H9 (cell line): ENCODE measurements around the gene TTC33. TPM values are rescaled to one million over a fixed set of nuclear protein-coding genes. Genes with fewer than 3 reads are reported as not detected.

Experiments
- DNase-seq: peaks from one replicate; pipeline ENCODE4 v3.0.0-alpha.2; 2017
- H2AFZ ChIP-seq: one replicate; pipeline ENCODE4 v1.6.1; 2013; ENCODE audit warnings: mild to moderate bottlenecking, low read length, control low read depth, moderate library complexity
- H2AK5ac ChIP-seq: 2 replicates; pipeline ENCODE4 v1.6.1; 2013; ENCODE audit warnings: low read length, control low read depth, mixed read lengths; ENCODE audit not compliant: insufficient read length
- H2BK120ac ChIP-seq: one replicate; pipeline ENCODE4 v1.6.1; 2013; ENCODE audit warnings: low read depth, mild to moderate bottlenecking, low read length, control low read depth, inconsistent platforms; ENCODE audit not compliant: poor library complexity, severe bottlenecking
- H2BK12ac ChIP-seq: 2 replicates; pipeline ENCODE4 v1.6.1; 2013; ENCODE audit warnings: low read length, control low read depth, mixed read lengths, low read depth; ENCODE audit not compliant: insufficient read length
- H2BK15ac ChIP-seq: 2 replicates; pipeline ENCODE4 v1.6.1; 2013; ENCODE audit warnings: low read depth, low read length, control low read depth
- H2BK20ac ChIP-seq: one replicate; pipeline ENCODE4 v1.6.1; 2013; ENCODE audit warnings: low read depth, mild to moderate bottlenecking, low read length, control low read depth, inconsistent platforms; ENCODE audit not compliant: poor library complexity, severe bottlenecking
- H2BK5ac ChIP-seq: 2 replicates; pipeline ENCODE4 v1.6.1; 2013; ENCODE audit warnings: low read length, control low read depth, mixed read lengths; ENCODE audit not compliant: insufficient read length
- H3K14ac ChIP-seq: 2 replicates; pipeline ENCODE4 v1.6.1; 2013; ENCODE audit warnings: low read length, control low read depth; ENCODE audit not compliant: insufficient read depth
- H3K18ac ChIP-seq: 2 replicates; pipeline ENCODE4 v1.6.1; 2013; ENCODE audit warnings: low read depth, mild to moderate bottlenecking, mixed read lengths, low read length, control low read depth; ENCODE audit not compliant: insufficient read length
- H3K23ac ChIP-seq: 2 replicates; pipeline ENCODE4 v1.6.1; 2013; ENCODE audit warnings: low read length, control low read depth, mixed read lengths, low read depth; ENCODE audit not compliant: insufficient read length
- H3K23me2 ChIP-seq: 2 replicates; pipeline ENCODE4 v1.6.1; 2013; ENCODE audit warnings: low read depth, mild to moderate bottlenecking, mixed read lengths, low read length, control low read depth; ENCODE audit not compliant: insufficient read length, poor library complexity, severe bottlenecking
- H3K27ac ChIP-seq: 2 replicates; pipeline ENCODE4 v1.5.1; 2013; ENCODE audit warnings: low read length, control low read depth, mixed read lengths, low read depth; ENCODE audit not compliant: insufficient read length
- H3K27me3 ChIP-seq: 2 replicates; pipeline ENCODE4 v1.6.1; 2013; ENCODE audit warnings: low read length, control low read depth, inconsistent platforms; ENCODE audit not compliant: insufficient read depth
- H3K4ac ChIP-seq: 2 replicates; pipeline ENCODE4 v1.6.1; 2013; ENCODE audit warnings: low read depth, mild to moderate bottlenecking, control low read depth, inconsistent platforms, low read length, moderate library complexity
- H3K4me1 ChIP-seq: 2 replicates; pipeline ENCODE4 v1.6.1; 2013; ENCODE audit warnings: low read length, control low read depth, inconsistent platforms; ENCODE audit not compliant: insufficient read depth
- H3K4me2 ChIP-seq: 2 replicates; pipeline ENCODE4 v1.6.1; 2013; ENCODE audit warnings: low read length, control low read depth, mixed read lengths; ENCODE audit not compliant: insufficient read length, insufficient read depth
- H3K56ac ChIP-seq: 2 replicates; pipeline ENCODE4 v1.6.1; 2013; ENCODE audit warnings: low read depth, mild to moderate bottlenecking, mixed read lengths, low read length, control low read depth; ENCODE audit not compliant: insufficient read length
- H3K79me1 ChIP-seq: 2 replicates; pipeline ENCODE4 v1.6.1; 2013; ENCODE audit warnings: low read depth, mild to moderate bottlenecking, moderate library complexity, low read length, control low read depth, inconsistent platforms; ENCODE audit not compliant: insufficient read depth, poor library complexity, severe bottlenecking
- H3K79me2 ChIP-seq: 2 replicates; pipeline ENCODE4 v1.6.1; 2013; ENCODE audit warnings: low read length, control low read depth, inconsistent platforms; ENCODE audit not compliant: insufficient read depth
- H3K9ac ChIP-seq: 2 replicates; pipeline ENCODE4 v1.6.1; 2013; ENCODE audit warnings: low read length, control low read depth, mixed read lengths; ENCODE audit not compliant: insufficient read length; ENCODE audit errors: extremely low read depth
- H3K9me3 ChIP-seq: one replicate; pipeline ENCODE4 v1.6.1; 2013; ENCODE audit warnings: low read depth, low read length, inconsistent platforms; ENCODE audit not compliant: control insufficient read depth
- H3T11ph ChIP-seq: one replicate; pipeline ENCODE4 v1.6.1; 2013; ENCODE audit warnings: mild to moderate bottlenecking, low read length, control low read depth, inconsistent platforms
- H4K20me1 ChIP-seq: one replicate; pipeline ENCODE4 v1.6.1; 2013; ENCODE audit not compliant: control insufficient read depth, insufficient read length, insufficient read depth
- H4K5ac ChIP-seq: 2 replicates; pipeline ENCODE4 v1.6.1; 2013; ENCODE audit warnings: low read depth, mild to moderate bottlenecking, mixed read lengths, low read length, control low read depth; ENCODE audit not compliant: insufficient read length
- H4K8ac ChIP-seq: replicated peaks from 2 replicates; pipeline ENCODE4 v1.6.1; 2013; ENCODE audit warnings: low read length, control low read depth, mixed read lengths, low read depth; ENCODE audit not compliant: insufficient read length
- H4K91ac ChIP-seq: 2 replicates; pipeline ENCODE4 v1.6.1; 2013; ENCODE audit warnings: low read depth, mild to moderate bottlenecking, moderate library complexity, mixed read lengths, low read length, control low read depth; ENCODE audit not compliant: insufficient read length
- H3K27ac Mint-ChIP-seq, 3 experiments: 2 replicates in 2 of 3; 3 replicates in 1 of 3; pipeline ENCODE4 v1.8.0; 2020 to 2021; ENCODE audit warnings: mixed read lengths in 3 of 3, mild to moderate bottlenecking in 1 of 3, moderate library complexity in 1 of 3
- H3K27me3 Mint-ChIP-seq: 2 replicates; pipeline ENCODE4 v1.8.0; 2021; ENCODE audit warnings: low read depth, mild to moderate bottlenecking, moderate library complexity, mixed read lengths
- H3K36me3 Mint-ChIP-seq, 3 experiments: 2 replicates in 2 of 3; 3 replicates in 1 of 3; pipeline ENCODE4 v1.8.0; 2020 to 2021; ENCODE audit warnings: low read depth in 3 of 3, mixed read lengths in 3 of 3; ENCODE audit not compliant: insufficient read depth in 1 of 3
- H3K4me1 Mint-ChIP-seq, 2 experiments: 2 replicates each; pipeline ENCODE4 v1.8.0; 2020; ENCODE audit warnings: mixed read lengths in 2 of 2
- H3K4me3 Mint-ChIP-seq, 2 experiments: 2 replicates in 1 of 2; 3 replicates in 1 of 2; pipeline ENCODE4 v1.8.0; 2020 to 2021; ENCODE audit warnings: mild to moderate bottlenecking in 2 of 2, mixed read lengths in 2 of 2, moderate library complexity in 1 of 2
- H3K9me3 Mint-ChIP-seq, 2 experiments: 2 replicates in 1 of 2; 3 replicates in 1 of 2; pipeline ENCODE4 v1.8.0; 2020; ENCODE audit warnings: mild to moderate bottlenecking in 2 of 2, mixed read lengths in 2 of 2, moderate library complexity in 1 of 2
- WGBS: extraction: QIAGEN DNeasy Blood & Tissue Kit; methylation state at CpG from one replicate; pipeline ENCODE4 v1.1.7; 2013; ENCODE audit warnings: missing lambda C conversion rate, low lambda C conversion rate, mixed read lengths; ENCODE audit not compliant: insufficient read length; ENCODE audit errors: extremely low coverage; 5-methylcytosine and 5-hydroxymethylcytosine counted together
- total RNA-seq: library from RNA; stranded (reverse); gene quantifications from 2 replicates; pipeline ENCODE4 v1.2.1, GENCODE V29; 2021
- TF ChIP-seq, protein P1 (sequence below): fragments of 200-600 bp; sonication (generic); conservative IDR thresholded peaks from 3 replicates; pipeline ENCODE4 v1.8.0; 2021; ENCODE audit warnings: antibody characterized with exemption, mild to moderate bottlenecking

Gene TTC33
- total RNA-seq, 1 experiment from 2014 or later: 7.3 TPM

GRCh38 chr5:40572391-40572790 lies 183.4 kb downstream of the TTC33 start:
- TF ChIP-seq, protein P1, sequence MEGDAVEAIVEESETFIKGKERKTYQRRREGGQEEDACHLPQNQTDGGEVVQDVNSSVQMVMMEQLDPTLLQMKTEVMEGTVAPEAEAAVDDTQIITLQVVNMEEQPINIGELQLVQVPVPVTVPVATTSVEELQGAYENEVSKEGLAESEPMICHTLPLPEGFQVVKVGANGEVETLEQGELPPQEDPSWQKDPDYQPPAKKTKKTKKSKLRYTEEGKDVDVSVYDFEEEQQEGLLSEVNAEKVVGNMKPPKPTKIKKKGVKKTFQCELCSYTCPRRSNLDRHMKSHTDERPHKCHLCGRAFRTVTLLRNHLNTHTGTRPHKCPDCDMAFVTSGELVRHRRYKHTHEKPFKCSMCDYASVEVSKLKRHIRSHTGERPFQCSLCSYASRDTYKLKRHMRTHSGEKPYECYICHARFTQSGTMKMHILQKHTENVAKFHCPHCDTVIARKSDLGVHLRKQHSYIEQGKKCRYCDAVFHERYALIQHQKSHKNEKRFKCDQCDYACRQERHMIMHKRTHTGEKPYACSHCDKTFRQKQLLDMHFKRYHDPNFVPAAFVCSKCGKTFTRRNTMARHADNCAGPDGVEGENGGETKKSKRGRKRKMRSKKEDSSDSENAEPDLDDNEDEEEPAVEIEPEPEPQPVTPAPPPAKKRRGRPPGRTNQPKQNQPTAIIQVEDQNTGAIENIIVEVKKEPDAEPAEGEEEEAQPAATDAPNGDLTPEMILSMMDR: no peak
- H3K27me3 Mint-ChIP-seq: no peaks in the 10 kb centered on the region
- no CpG with 5 or more reads among the region's 6 CpGs for WGBS

More at GRCh38 chr5:40572391-40572790, 183.4 kb downstream of the TTC33 start:
- Histone ChIP-seq H3K23ac (no peak overlapping the region), H3K79me2 (no peaks in the 10 kb centered on the region), H3K23me2 (no peaks in the 10 kb centered on the region), H3K9ac (no peak overlapping the region), H2AFZ (no peak overlapping the region), H4K20me1 (no peaks in the 10 kb centered on the region), H2BK12ac (no peak overlapping the region), H3K56ac (no peak overlapping the region), H3K4me2 (no peak overlapping the region), H3K14ac (no peak overlapping the region), H3K79me1 (no peaks in the 10 kb centered on the region), H3K27me3 (no peaks in the 10 kb centered on the region; the same call in 1 of the 2 replicates), H4K91ac (no peak overlapping the region), H3K4me1 (no peaks in the 10 kb centered on the region), H2BK120ac (no peak overlapping the region), H4K5ac (no peak overlapping the region), H3K18ac (no peak overlapping the region), H2AK5ac (no peak overlapping the region), H4K8ac (no peak overlapping the region), H3T11ph (no peak overlapping the region), H3K27ac (no peak overlapping the region), H3K4ac (no peak overlapping the region), H3K9me3 (no peaks in the 10 kb centered on the region), H2BK20ac (no peak overlapping the region), H2BK5ac (no peak overlapping the region), H2BK15ac (no peak overlapping the region)
- Mint-ChIP-seq H3K4me1 (no peaks in the 10 kb centered on the region), H3K36me3 (no peaks in the 10 kb centered on the region; a peak in 1 of 7 replicates), H3K9me3 (no peaks in the 10 kb centered on the region), H3K4me3 (no peak overlapping the region), H3K27ac (no peak overlapping the region)
- DNase-seq: no peak
